Measurements from ENCODE around the gene SERPINB1. TPM values are rescaled to one million over a fixed set of nuclear protein-coding genes. Genes with fewer than 3 reads are reported as not detected.
A peak's percentile ranks its signal among the peaks of the same experiment; 100 is the strongest.
"Not testable (repeated sequence)": the region's sequence is repeated elsewhere in the genome, so short reads cannot be mapped to it uniquely, and the experiment has no call there.

Gene SERPINB1
- total RNA-seq, 1 experiment from 2014 or later: 38.9 TPM

GRCh38 chr6:2866171-2866846 is 24.6 kb upstream of the SERPINB1 start:
- DNase-seq (ENCODE audit: low spot score): no peak

- no peak for DNase-seq (ENCODE audit: low spot score)
Observed at GRCh38 chr6:2865694-2866151, 24.1 kb upstream of the SERPINB1 start.

GRCh38 chr6:2865270-2865669 is 23.6 kb upstream of the SERPINB1 start:
- no peak for DNase-seq (ENCODE audit: low spot score)

- DNase-seq (ENCODE audit: low spot score): no peak
Observed at GRCh38 chr6:2863901-2864300, 22.2 kb upstream of the SERPINB1 start.

- DNase-seq (ENCODE audit: low spot score): no peak
Observed at GRCh38 chr6:2862712-2863181, 21.1 kb upstream of the SERPINB1 start.

GRCh38 chr6:2861822-2862164 is 20.1 kb upstream of the SERPINB1 start:
- DNase-seq (ENCODE audit: low spot score): no peak

- no peak for DNase-seq (ENCODE audit: low spot score)
Observed at GRCh38 chr6:2861060-2861821, 19.6 kb upstream of the SERPINB1 start.

GRCh38 chr6:2860706-2861059 is 19.0 kb upstream of the SERPINB1 start:
- DNase-seq (ENCODE audit: low spot score): not testable (repeated sequence)

GRCh38 chr6:2859798-2860705 is 18.4 kb upstream of the SERPINB1 start:
- not testable (repeated sequence) for DNase-seq (ENCODE audit: low spot score)

- no peak for DNase-seq (ENCODE audit: low spot score)
Observed at GRCh38 chr6:2859185-2859700, 17.6 kb upstream of the SERPINB1 start.

- DNase-seq (ENCODE audit: low spot score): peak; percentile 93
Observed at GRCh38 chr6:2857580-2858337, 16.1 kb upstream of the SERPINB1 start.

- no peak for DNase-seq (ENCODE audit: low spot score)
Observed at GRCh38 chr6:2857185-2857579, 15.5 kb upstream of the SERPINB1 start.

GRCh38 chr6:2855061-2855519 is 13.4 kb upstream of the SERPINB1 start:
- no peak for DNase-seq (ENCODE audit: low spot score)

- no peak for DNase-seq (ENCODE audit: low spot score)
Observed at GRCh38 chr6:2854396-2854982, 12.8 kb upstream of the SERPINB1 start.

- peak; percentile 81 for DNase-seq (ENCODE audit: low spot score)
Observed at GRCh38 chr6:2853769-2854395, 12.2 kb upstream of the SERPINB1 start.

GRCh38 chr6:2853378-2853768 is 11.7 kb upstream of the SERPINB1 start:
- DNase-seq (ENCODE audit: low spot score): not testable (repeated sequence)

GRCh38 chr6:2852921-2853322 is 11.3 kb upstream of the SERPINB1 start:
- DNase-seq (ENCODE audit: low spot score): no peak

GRCh38 chr6:2852514-2852855 is 10.8 kb upstream of the SERPINB1 start:
- no peak for DNase-seq (ENCODE audit: low spot score)

GRCh38 chr6:2851727-2852513 is 10.3 kb upstream of the SERPINB1 start:
- no peak for DNase-seq (ENCODE audit: low spot score)

All from H4 (cell line).